ENCODE results near the gene FMNL1. TPM values are rescaled to one million over a fixed set of nuclear protein-coding genes. Genes with fewer than 3 reads are reported as not detected.
A peak's percentile ranks its signal among the peaks of the same experiment; 100 is the strongest.

FMNL1 gene
- total RNA-seq, 2 donors from 2014 or later, result 16.6 to 18.6 TPM

DNA sequence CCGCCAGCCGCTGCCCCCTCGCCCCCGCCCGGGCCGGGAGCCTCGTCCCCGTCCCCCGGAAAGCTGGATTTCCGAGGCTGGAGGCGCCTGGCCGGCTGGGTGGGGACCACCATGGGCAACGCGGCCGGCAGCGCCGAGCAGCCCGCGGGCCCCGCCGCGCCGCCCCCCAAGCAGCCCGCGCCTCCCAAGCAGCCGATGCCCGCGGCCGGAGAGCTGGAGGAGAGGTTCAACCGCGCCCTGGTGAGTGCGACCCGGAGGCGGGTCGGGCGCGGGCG is 266 bp downstream of the FMNL1 start:
- intact Hi-C loops (cut with DNase I), result no loop called here
- ATAC-seq (no peak), DNase-seq (no peak)

DNA sequence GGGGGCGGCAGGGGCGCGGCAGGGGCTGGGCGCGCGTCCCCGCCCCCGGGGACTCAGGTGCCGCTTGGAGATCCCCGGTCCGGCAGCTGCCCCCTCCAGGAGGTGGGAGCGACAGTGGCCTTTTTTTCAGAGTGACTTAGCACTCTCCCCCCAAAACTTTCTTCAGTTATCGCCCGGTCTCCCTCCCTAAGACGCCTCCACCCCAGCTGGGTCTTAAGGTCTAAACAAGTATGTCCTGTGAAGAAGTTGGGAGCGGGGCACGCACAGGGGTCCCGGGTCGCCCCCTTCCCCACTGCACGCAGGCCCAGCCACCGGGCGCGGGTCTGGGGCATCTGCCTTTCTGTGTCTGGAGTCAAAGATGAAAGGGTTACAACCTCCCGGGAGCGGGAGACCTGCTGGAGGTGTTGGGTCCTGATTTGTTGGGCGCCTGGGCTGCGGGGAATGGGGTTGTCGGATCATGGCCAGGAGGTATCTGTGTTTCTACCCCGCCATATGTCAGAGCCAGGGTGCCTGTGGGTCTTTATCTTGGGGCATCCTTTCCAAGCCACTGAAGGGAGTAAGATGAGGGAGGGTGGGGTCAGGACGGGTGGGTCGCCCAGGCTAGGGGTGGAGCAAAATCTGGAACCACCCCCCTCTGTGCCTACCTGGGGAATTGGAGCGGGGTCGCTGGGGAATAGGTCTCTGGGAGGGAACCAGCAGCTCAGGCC is 757 bp downstream of the FMNL1 start:
- no peak for ATAC-seq
- intact Hi-C loops (cut with DNase I), result no loop called here
- DNase-seq, result no peak

DNA sequence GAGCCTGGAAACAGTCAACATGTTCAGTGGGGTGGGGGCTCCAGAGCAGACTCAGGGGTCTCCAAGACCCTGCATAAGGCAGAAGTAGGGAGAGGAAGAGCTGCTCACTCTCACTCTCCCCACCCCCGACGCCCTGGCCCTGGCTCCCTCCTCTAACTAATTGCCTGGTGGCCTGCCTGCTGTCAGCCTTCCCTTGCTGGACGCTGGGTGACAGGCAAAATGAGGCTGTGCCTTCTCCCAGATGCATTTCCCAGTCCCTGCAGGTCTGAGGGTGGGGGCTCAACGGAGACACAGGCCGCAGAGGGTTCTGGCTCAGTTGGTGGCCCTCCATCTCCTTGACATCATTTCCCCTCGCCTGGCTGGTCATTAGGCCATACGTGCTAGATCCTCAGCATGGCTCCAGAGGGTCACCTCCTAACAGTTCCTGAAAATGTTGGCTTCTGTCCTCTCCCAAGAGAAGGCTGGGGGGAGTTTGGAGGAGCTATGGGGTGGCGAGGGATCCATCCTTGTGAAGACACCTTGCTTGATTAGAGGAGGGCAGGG is 1.4 kb downstream of the FMNL1 start:
- DNase-seq (no peak), ATAC-seq (no peak)
- intact Hi-C loops (cut with DNase I), result no loop called here

DNA sequence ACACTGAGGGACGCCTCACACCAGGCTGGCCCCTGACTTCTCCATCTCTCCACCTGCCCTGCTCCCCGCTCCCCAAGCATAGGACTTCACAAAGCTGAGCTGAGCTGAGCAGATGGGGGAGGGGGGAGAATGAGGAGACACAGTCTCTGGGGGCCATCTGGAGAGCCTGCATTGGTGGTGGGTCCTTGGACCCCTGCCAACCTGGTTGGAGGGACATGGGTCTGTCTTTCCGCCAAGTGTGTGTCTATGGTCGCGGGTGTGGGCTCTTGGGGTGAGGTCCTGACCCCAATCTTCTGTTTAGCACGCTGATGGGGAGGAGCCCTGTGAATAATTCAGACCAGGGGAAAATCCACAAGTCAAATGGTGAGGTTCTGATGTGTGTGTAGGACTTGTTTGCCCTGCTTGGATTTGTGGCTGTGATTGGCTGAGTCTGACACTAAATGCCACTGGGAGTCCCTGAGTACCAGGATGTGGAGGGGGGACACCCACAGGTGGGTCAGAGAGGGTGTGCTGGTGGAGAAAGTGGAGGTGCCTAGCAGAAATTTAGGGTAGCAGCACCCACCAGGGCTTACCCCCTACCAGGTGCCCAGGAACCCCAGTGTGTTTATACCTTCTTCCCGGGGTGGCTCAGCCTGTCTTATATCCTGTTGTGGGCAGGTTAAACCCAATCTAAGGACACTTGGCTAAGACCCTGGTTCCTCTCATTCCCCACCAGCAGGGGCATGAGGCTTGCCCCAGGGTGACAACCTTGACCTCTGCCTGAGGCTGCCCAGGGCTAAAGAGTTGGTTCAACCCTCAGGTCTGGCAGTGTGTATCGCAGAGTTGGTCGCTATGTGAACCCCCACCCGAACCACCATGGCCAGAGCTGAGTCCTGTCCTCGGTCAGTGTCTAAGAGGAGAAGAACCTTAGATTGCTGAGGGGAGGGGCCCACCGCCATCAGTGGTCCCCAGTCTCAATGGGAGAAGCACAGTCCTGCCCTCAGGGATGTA is 2.1 kb downstream of the FMNL1 start:
- ATAC-seq (no peak), DNase-seq (no peak)
- intact Hi-C loops (cut with DNase I), result no loop called here

- no peak for DNase-seq
- no peak for ATAC-seq
- intact Hi-C loops (cut with DNase I), result no loop called here
Measured at GRCh38 chr17:45224671-45225050, 3.0 kb downstream of the FMNL1 start.

DNA sequence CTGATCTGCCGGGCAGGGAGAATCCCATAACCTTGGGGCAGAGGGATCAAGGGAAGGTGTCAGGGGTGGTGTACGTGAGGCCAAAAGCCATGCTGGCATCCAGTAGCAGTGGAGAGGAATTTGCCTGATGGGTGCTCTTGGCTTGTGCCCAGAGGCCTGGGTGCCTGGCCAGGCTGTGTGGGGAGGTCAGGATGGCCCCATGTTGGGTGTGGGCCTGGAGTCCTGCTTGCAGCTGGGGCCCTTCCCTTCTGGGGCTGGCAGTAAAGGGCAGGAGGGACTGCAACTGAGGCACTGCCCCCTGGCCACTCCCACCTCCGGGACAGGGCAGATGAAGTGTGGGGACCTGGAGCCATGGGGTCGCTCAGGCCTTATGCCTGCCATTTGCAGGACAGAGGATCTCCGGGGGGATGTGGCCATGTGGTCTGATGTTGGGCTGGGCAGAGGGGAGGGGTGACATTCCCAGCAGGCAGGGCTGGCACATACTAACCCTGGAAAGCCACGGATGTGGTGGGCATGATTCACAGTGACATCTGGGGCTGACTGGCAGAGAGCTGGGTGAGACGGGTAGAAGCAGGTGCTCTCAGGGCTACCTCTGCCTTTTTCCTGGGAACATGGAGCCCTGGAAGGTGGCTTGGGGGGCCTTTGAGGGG is 3.5 kb downstream of the FMNL1 start:
- ATAC-seq (no peak), DNase-seq (no peak)
- intact Hi-C loops (cut with DNase I), result no loop called here

DNA sequence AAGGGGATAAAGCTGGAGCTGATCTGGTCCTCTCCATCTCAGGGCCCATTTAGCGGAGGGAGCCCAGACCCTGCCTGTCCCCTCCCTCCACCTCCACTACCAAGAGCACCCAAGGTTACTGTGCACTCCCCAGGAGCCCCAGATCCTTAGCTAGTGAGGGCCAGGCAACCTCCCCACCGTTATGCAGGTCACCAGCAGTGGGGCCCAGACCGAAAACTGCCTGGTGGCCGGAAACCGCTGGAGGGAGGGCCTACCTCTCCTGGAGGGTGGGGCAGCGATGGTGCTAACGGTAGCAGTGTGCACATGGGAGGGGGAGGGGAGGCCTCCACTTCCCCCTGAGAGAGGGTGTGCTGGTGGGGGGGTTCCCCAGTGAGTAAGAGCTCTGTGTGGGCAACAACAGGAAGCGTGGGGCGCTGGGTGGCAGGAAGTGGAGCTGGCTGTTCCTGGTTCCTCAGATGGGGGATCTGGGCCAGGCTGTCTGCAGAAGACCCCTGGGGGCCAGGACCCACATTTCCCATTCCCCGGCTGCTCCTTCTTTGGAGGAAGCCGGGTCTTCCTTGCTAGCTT is 4.4 kb downstream of the FMNL1 start:
- intact Hi-C loops (cut with DNase I), result no loop called here
- DNase-seq (peak; percentile 83), ATAC-seq (peak; percentile 35 to 54)

GRCh38 chr17:45226576-45226975 is 4.9 kb downstream of the FMNL1 start:
- intact Hi-C loops (cut with DNase I), result no loop called here
- DNase-seq (no peak), ATAC-seq (no peak)

- DNase-seq, result no peak
- intact Hi-C loops (cut with DNase I), result no loop called here
- ATAC-seq, result no peak
Measured at GRCh38 chr17:45227101-45227925, 5.6 kb downstream of the FMNL1 start.

GRCh38 chr17:45227926-45228762 is 6.5 kb downstream of the FMNL1 start:
- no peak for ATAC-seq
- intact Hi-C loops (cut with DNase I), result no loop called here
- DNase-seq, result no peak

GRCh38 chr17:45228763-45229539 is 7.3 kb downstream of the FMNL1 start:
- intact Hi-C loops (cut with DNase I), result no loop called here
- DNase-seq (peak; percentile 88), ATAC-seq (peak; percentile 80 to 81)

GRCh38 chr17:45229681-45230409 is 8.2 kb downstream of the FMNL1 start:
- DNase-seq (no peak), ATAC-seq (no peak)
- intact Hi-C loops (cut with DNase I), result no loop called here

GRCh38 chr17:45230410-45230786 is 8.7 kb downstream of the FMNL1 start:
- ATAC-seq, result no peak
- DNase-seq, result no peak
- intact Hi-C loops (cut with DNase I), result no loop called here

- intact Hi-C loops (cut with DNase I), result no loop called here
- DNase-seq (no peak), ATAC-seq (no peak)
Measured at GRCh38 chr17:45230787-45231480, 9.2 kb downstream of the FMNL1 start.

DNA sequence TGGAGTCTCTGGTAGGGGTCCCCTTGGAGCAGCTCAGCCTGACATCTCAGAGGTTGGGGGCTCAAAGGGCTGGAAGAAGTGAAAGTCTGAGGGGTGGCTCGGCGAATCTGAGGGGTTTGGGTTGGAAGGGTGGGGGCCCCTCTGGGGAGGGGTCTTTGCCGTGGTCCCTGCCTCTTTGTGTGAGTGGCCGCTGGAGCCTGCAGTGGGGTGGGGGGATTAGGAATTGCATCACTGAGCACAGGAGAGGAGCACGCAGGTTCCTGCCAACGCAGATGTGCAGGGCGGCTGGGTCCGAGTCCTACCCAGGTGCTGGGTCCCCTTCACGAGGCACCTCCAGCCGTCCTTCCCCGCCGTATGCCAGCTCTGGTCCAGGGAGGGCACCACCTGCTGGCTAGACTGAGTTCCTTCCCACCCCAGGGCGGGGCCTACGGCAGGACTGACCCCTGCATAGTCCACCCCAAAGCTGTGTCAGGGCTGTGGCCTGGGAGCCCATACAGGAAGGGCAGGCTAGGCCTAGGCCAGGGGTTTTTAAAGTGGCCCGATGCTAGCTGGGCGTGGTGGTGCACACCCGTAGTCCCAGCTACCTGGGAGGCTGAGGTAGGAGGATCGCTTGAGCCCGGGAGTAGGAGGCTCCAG is 9.9 kb downstream of the FMNL1 start:
- DNase-seq (no peak), ATAC-seq (no peak)
- intact Hi-C loops (cut with DNase I), result no loop called here
